Dermis blood vessel endothelial cell (primary cell): Measurements from ENCODE around the gene PIAS4. TPM values are rescaled to one million over a fixed set of nuclear protein-coding genes. Genes with fewer than 3 reads are reported as not detected.

ENCODE experiments used
- DNase-seq: peaks from one replicate; pipeline ENCODE4 v3.0.0; 2010
- total RNA-seq: library from RNA; depleted of rRNA; stranded (reverse); fragments of >200 nt; gene quantifications from 2 replicates; pipeline ENCODE4 v1.2.3, GENCODE V29; 2014

Gene PIAS4
- total RNA-seq, 1 donor from 2014 or later = 22.0 TPM

GRCh38 chr19:3977242-3978143 lies 30.0 kb upstream of the PIAS4 start:
- DNase-seq = peak; percentile 6

GRCh38 chr19:3978145-3978544 lies 29.4 kb upstream of the PIAS4 start:
- no peak for DNase-seq

GRCh38 chr19:3979289-3979673 lies 28.3 kb upstream of the PIAS4 start:
- DNase-seq = peak; percentile 2

- DNase-seq = no peak
Measured at GRCh38 chr19:3979674-3980352, 27.7 kb upstream of the PIAS4 start.

- peak; percentile 1 for DNase-seq
Measured at GRCh38 chr19:3980353-3981251, 26.9 kb upstream of the PIAS4 start.

- DNase-seq = peak; percentile 1
Measured at GRCh38 chr19:3981373-3981735, 26.2 kb upstream of the PIAS4 start.

- no peak for DNase-seq
Measured at GRCh38 chr19:3981736-3982681, 25.5 kb upstream of the PIAS4 start.

- peak; percentile 44 for DNase-seq
Measured at GRCh38 chr19:3982701-3983541, 24.6 kb upstream of the PIAS4 start.

GRCh38 chr19:3983542-3983914 lies 24.0 kb upstream of the PIAS4 start:
- no peak for DNase-seq

- DNase-seq = peak; percentile 55
Measured at GRCh38 chr19:3983936-3984583, 23.5 kb upstream of the PIAS4 start.

GRCh38 chr19:3984584-3984907 lies 23.0 kb upstream of the PIAS4 start:
- no peak for DNase-seq

- peak; percentile 94 for DNase-seq
Measured at GRCh38 chr19:3984908-3985642, 22.5 kb upstream of the PIAS4 start, which contains the start of gene EEF2. TSS of gene EEF2 (minus strand) at chr19:3985463. CDS start at chr19:3985380, 83 bp downstream.

GRCh38 chr19:3985643-3986259 lies 21.8 kb upstream of the PIAS4 start:
- DNase-seq = no peak

GRCh38 chr19:3986260-3987041 lies 21.1 kb upstream of the PIAS4 start:
- peak; percentile 84 for DNase-seq

- DNase-seq = peak; percentile 86
Measured at GRCh38 chr19:3987619-3988371, 19.7 kb upstream of the PIAS4 start.

- no peak for DNase-seq
Measured at GRCh38 chr19:3990815-3991117, 16.8 kb upstream of the PIAS4 start.

GRCh38 chr19:3995607-3996006 lies 11.9 kb upstream of the PIAS4 start:
- no peak for DNase-seq
